GM13977 (cell line): ENCODE results near the gene GRK5.

ENCODE experiments used
- DNase-seq: peaks from one replicate; pipeline ENCODE4 v3.0.0; 2012; ENCODE audit warnings: low spot score
- in situ Hi-C: fragments of 300-500 bp; cut with MboI; formaldehyde crosslinking; loops from one replicate; pipeline ENCODE4 v1.12.0; 2022; ENCODE audit warnings: low sequenced_read_pairs, low pct_unique_long_range_greater_than_20kb, mixed read lengths, inconsistent platforms; ENCODE audit not compliant: unreplicated experiment
- TF ChIP-seq, protein P1 (sequence below): IDR thresholded peaks from 2 replicates; pipeline ENCODE4 v1.5.1; 2012; ENCODE audit warnings: mild to moderate bottlenecking, control low read depth; ENCODE audit not compliant: insufficient read depth; ENCODE audit errors: extremely low read depth, missing control alignments

Gene GRK5

GRCh38 chr10:119290301-119291048 is 83.1 kb downstream of the GRK5 start:
- in situ Hi-C loops = no loop called here
- TF ChIP-seq, protein P1, sequence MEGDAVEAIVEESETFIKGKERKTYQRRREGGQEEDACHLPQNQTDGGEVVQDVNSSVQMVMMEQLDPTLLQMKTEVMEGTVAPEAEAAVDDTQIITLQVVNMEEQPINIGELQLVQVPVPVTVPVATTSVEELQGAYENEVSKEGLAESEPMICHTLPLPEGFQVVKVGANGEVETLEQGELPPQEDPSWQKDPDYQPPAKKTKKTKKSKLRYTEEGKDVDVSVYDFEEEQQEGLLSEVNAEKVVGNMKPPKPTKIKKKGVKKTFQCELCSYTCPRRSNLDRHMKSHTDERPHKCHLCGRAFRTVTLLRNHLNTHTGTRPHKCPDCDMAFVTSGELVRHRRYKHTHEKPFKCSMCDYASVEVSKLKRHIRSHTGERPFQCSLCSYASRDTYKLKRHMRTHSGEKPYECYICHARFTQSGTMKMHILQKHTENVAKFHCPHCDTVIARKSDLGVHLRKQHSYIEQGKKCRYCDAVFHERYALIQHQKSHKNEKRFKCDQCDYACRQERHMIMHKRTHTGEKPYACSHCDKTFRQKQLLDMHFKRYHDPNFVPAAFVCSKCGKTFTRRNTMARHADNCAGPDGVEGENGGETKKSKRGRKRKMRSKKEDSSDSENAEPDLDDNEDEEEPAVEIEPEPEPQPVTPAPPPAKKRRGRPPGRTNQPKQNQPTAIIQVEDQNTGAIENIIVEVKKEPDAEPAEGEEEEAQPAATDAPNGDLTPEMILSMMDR = no peak
- DNase-seq = no peak

GRCh38 chr10:119291223-119291900 is 84.0 kb downstream of the GRK5 start:
- in situ Hi-C loops = no loop called here
- TF ChIP-seq, protein P1 = no peak
- DNase-seq = no peak

- TF ChIP-seq, protein P1 = no peak
- in situ Hi-C loops = no loop called here
- DNase-seq = no peak
Observed at GRCh38 chr10:119292968-119293760, 85.8 kb downstream of the GRK5 start.

DNA sequence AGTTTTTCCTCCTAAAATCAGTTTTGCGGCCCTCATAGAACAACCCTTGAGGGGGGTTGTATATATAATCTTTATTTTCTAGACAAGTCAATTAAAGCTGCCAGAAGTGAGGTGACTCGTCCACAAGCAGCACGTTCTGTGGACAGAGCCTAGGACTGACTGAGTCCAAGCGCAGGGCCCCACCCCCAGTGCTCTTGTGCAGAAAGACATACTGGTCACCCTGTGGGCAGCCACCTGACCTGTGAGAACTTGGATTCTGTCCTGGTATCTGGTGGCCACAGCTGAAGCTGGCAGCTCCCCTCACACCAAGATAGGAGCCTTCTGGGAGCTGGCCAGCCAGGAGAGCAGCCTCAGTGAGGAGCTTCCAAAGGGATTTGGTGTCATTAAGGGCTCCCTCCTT is 89.3 kb downstream of the GRK5 start:
- TF ChIP-seq, protein P1 = no peak
- in situ Hi-C loops = no loop called here
- DNase-seq = no peak

DNA sequence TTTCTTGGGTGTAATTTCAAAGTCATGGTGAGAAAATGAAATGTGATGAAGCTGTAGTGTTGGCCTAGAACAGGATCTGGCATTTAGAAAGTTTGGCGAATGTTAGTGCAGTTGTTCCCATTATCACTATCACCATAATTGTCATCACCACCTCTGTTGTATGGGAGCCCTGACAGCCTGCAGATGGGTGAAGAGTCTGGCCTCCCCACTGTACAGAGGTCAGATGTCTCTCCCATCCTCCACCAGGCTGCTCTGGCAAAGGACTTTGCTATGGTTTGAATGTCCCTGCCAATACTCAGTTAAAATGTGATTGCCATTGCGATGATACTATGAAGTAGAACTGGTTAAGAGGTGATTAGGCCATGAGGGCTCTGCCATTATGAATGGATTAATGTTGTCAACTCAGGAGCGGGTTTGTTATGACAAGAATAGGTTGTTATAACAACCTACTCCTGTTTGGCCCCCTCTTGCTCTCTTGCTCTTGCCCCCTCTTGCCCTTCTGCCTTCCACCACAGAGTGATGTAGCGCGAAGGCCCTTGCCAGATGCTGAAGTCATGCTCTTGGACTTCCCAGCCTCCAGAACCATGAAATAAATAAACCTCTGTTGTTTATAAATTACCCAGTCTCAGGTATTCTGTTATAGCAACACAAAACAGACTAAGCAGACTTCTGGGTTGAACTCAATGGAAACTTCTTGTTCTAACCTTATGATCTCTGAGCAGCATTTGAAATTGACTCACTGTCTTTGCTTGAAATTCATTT is 90.0 kb downstream of the GRK5 start:
- TF ChIP-seq, protein P1 = no peak
- in situ Hi-C loops = no loop called here
- DNase-seq = no peak

DNA sequence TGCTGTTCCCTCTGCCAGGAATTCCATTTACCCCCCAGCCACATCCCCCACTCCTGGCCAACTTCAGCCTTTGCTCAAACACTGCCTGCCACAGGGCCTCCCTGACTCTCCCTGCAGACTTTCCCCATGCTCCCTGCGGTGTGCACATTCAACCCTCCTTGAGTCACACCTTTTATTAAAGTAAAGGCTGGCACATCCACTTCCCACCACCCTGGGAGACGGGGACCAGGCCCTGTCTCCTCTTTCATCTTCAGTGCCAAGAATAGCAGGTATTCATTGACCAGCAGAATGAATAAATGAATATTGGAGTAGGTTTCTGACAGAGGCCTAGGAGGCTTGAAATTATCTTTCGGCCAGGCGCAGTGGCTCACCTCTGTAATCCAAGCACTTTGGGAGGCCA is 91.4 kb downstream of the GRK5 start:
- TF ChIP-seq, protein P1 = no peak
- no peak for DNase-seq
- in situ Hi-C loops = no loop called here
